H9 (cell line): ENCODE measurements around the gene CNOT6. TPM values are rescaled to one million over a fixed set of nuclear protein-coding genes. Genes with fewer than 3 reads are reported as not detected.

ENCODE experiments used
- DNase-seq: peaks from one replicate; pipeline ENCODE4 v3.0.0-alpha.2; 2017
- H2AFZ ChIP-seq: one replicate; pipeline ENCODE4 v1.6.1; 2013; ENCODE audit warnings: mild to moderate bottlenecking, low read length, control low read depth, moderate library complexity
- H2AK5ac ChIP-seq: 2 replicates; pipeline ENCODE4 v1.6.1; 2013; ENCODE audit warnings: low read length, control low read depth, mixed read lengths; ENCODE audit not compliant: insufficient read length
- H2BK120ac ChIP-seq: one replicate; pipeline ENCODE4 v1.6.1; 2013; ENCODE audit warnings: low read depth, mild to moderate bottlenecking, low read length, control low read depth, inconsistent platforms; ENCODE audit not compliant: poor library complexity, severe bottlenecking
- H2BK12ac ChIP-seq: 2 replicates; pipeline ENCODE4 v1.6.1; 2013; ENCODE audit warnings: low read length, control low read depth, mixed read lengths, low read depth; ENCODE audit not compliant: insufficient read length
- H2BK15ac ChIP-seq: 2 replicates; pipeline ENCODE4 v1.6.1; 2013; ENCODE audit warnings: low read depth, low read length, control low read depth
- H2BK20ac ChIP-seq: one replicate; pipeline ENCODE4 v1.6.1; 2013; ENCODE audit warnings: low read depth, mild to moderate bottlenecking, low read length, control low read depth, inconsistent platforms; ENCODE audit not compliant: poor library complexity, severe bottlenecking
- H2BK5ac ChIP-seq: 2 replicates; pipeline ENCODE4 v1.6.1; 2013; ENCODE audit warnings: low read length, control low read depth, mixed read lengths; ENCODE audit not compliant: insufficient read length
- H3K14ac ChIP-seq: 2 replicates; pipeline ENCODE4 v1.6.1; 2013; ENCODE audit warnings: low read length, control low read depth; ENCODE audit not compliant: insufficient read depth
- H3K18ac ChIP-seq: 2 replicates; pipeline ENCODE4 v1.6.1; 2013; ENCODE audit warnings: low read depth, mild to moderate bottlenecking, mixed read lengths, low read length, control low read depth; ENCODE audit not compliant: insufficient read length
- H3K23ac ChIP-seq: 2 replicates; pipeline ENCODE4 v1.6.1; 2013; ENCODE audit warnings: low read length, control low read depth, mixed read lengths, low read depth; ENCODE audit not compliant: insufficient read length
- H3K23me2 ChIP-seq: 2 replicates; pipeline ENCODE4 v1.6.1; 2013; ENCODE audit warnings: low read depth, mild to moderate bottlenecking, mixed read lengths, low read length, control low read depth; ENCODE audit not compliant: insufficient read length, poor library complexity, severe bottlenecking
- H3K27ac ChIP-seq: 2 replicates; pipeline ENCODE4 v1.5.1; 2013; ENCODE audit warnings: low read length, control low read depth, mixed read lengths, low read depth; ENCODE audit not compliant: insufficient read length
- H3K27me3 ChIP-seq: 2 replicates; pipeline ENCODE4 v1.6.1; 2013; ENCODE audit warnings: low read length, control low read depth, inconsistent platforms; ENCODE audit not compliant: insufficient read depth
- H3K4ac ChIP-seq: 2 replicates; pipeline ENCODE4 v1.6.1; 2013; ENCODE audit warnings: low read depth, mild to moderate bottlenecking, control low read depth, inconsistent platforms, low read length, moderate library complexity
- H3K4me1 ChIP-seq: 2 replicates; pipeline ENCODE4 v1.6.1; 2013; ENCODE audit warnings: low read length, control low read depth, inconsistent platforms; ENCODE audit not compliant: insufficient read depth
- H3K4me2 ChIP-seq: 2 replicates; pipeline ENCODE4 v1.6.1; 2013; ENCODE audit warnings: low read length, control low read depth, mixed read lengths; ENCODE audit not compliant: insufficient read length, insufficient read depth
- H3K56ac ChIP-seq: 2 replicates; pipeline ENCODE4 v1.6.1; 2013; ENCODE audit warnings: low read depth, mild to moderate bottlenecking, mixed read lengths, low read length, control low read depth; ENCODE audit not compliant: insufficient read length
- H3K79me1 ChIP-seq: 2 replicates; pipeline ENCODE4 v1.6.1; 2013; ENCODE audit warnings: low read depth, mild to moderate bottlenecking, moderate library complexity, low read length, control low read depth, inconsistent platforms; ENCODE audit not compliant: insufficient read depth, poor library complexity, severe bottlenecking
- H3K79me2 ChIP-seq: 2 replicates; pipeline ENCODE4 v1.6.1; 2013; ENCODE audit warnings: low read length, control low read depth, inconsistent platforms; ENCODE audit not compliant: insufficient read depth
- H3K9ac ChIP-seq: 2 replicates; pipeline ENCODE4 v1.6.1; 2013; ENCODE audit warnings: low read length, control low read depth, mixed read lengths; ENCODE audit not compliant: insufficient read length; ENCODE audit errors: extremely low read depth
- H3K9me3 ChIP-seq: one replicate; pipeline ENCODE4 v1.6.1; 2013; ENCODE audit warnings: low read depth, low read length, inconsistent platforms; ENCODE audit not compliant: control insufficient read depth
- H3T11ph ChIP-seq: one replicate; pipeline ENCODE4 v1.6.1; 2013; ENCODE audit warnings: mild to moderate bottlenecking, low read length, control low read depth, inconsistent platforms
- H4K20me1 ChIP-seq: one replicate; pipeline ENCODE4 v1.6.1; 2013; ENCODE audit not compliant: control insufficient read depth, insufficient read length, insufficient read depth
- H4K5ac ChIP-seq: 2 replicates; pipeline ENCODE4 v1.6.1; 2013; ENCODE audit warnings: low read depth, mild to moderate bottlenecking, mixed read lengths, low read length, control low read depth; ENCODE audit not compliant: insufficient read length
- H4K8ac ChIP-seq: replicated peaks from 2 replicates; pipeline ENCODE4 v1.6.1; 2013; ENCODE audit warnings: low read length, control low read depth, mixed read lengths, low read depth; ENCODE audit not compliant: insufficient read length
- H4K91ac ChIP-seq: 2 replicates; pipeline ENCODE4 v1.6.1; 2013; ENCODE audit warnings: low read depth, mild to moderate bottlenecking, moderate library complexity, mixed read lengths, low read length, control low read depth; ENCODE audit not compliant: insufficient read length
- H3K27ac Mint-ChIP-seq, 3 experiments: 2 replicates in 2 of 3; 3 replicates in 1 of 3; pipeline ENCODE4 v1.8.0; 2020 to 2021; ENCODE audit warnings: mixed read lengths in 3 of 3, mild to moderate bottlenecking in 1 of 3, moderate library complexity in 1 of 3
- H3K27me3 Mint-ChIP-seq: 2 replicates; pipeline ENCODE4 v1.8.0; 2021; ENCODE audit warnings: low read depth, mild to moderate bottlenecking, moderate library complexity, mixed read lengths
- H3K36me3 Mint-ChIP-seq, 3 experiments: 2 replicates in 2 of 3; 3 replicates in 1 of 3; pipeline ENCODE4 v1.8.0; 2020 to 2021; ENCODE audit warnings: low read depth in 3 of 3, mixed read lengths in 3 of 3; ENCODE audit not compliant: insufficient read depth in 1 of 3
- H3K4me1 Mint-ChIP-seq, 2 experiments: 2 replicates each; pipeline ENCODE4 v1.8.0; 2020; ENCODE audit warnings: mixed read lengths in 2 of 2
- H3K4me3 Mint-ChIP-seq, 2 experiments: 2 replicates in 1 of 2; 3 replicates in 1 of 2; pipeline ENCODE4 v1.8.0; 2020 to 2021; ENCODE audit warnings: mild to moderate bottlenecking in 2 of 2, mixed read lengths in 2 of 2, moderate library complexity in 1 of 2
- H3K9me3 Mint-ChIP-seq, 2 experiments: 2 replicates in 1 of 2; 3 replicates in 1 of 2; pipeline ENCODE4 v1.8.0; 2020; ENCODE audit warnings: mild to moderate bottlenecking in 2 of 2, mixed read lengths in 2 of 2, moderate library complexity in 1 of 2
- WGBS: extraction: QIAGEN DNeasy Blood & Tissue Kit; methylation state at CpG from one replicate; pipeline ENCODE4 v1.1.7; 2013; ENCODE audit warnings: missing lambda C conversion rate, low lambda C conversion rate, mixed read lengths; ENCODE audit not compliant: insufficient read length; ENCODE audit errors: extremely low coverage; 5-methylcytosine and 5-hydroxymethylcytosine counted together
- total RNA-seq: library from RNA; stranded (reverse); gene quantifications from 2 replicates; pipeline ENCODE4 v1.2.1, GENCODE V29; 2021
- TF ChIP-seq, protein P1 (sequence below): fragments of 200-600 bp; sonication (generic); conservative IDR thresholded peaks from 3 replicates; pipeline ENCODE4 v1.8.0; 2021; ENCODE audit warnings: antibody characterized with exemption, mild to moderate bottlenecking

CNOT6 gene
- total RNA-seq, 1 experiment from 2014 or later = 45.0 TPM

GRCh38 chr5:180608572-180609310 lies 114.6 kb downstream of the CNOT6 start:
- no peak overlapping the region for H3K4me3 Mint-ChIP-seq
- H4K91ac ChIP-seq = no peak overlapping the region
- no peaks in the 10 kb centered on the region for H4K20me1 ChIP-seq
- no peak overlapping the region for H3K9ac ChIP-seq
- no peak overlapping the region; a peak in 1 of 7 replicates for H3K27ac Mint-ChIP-seq
- H3K9me3 ChIP-seq = no peaks in the 10 kb centered on the region
- H4K8ac ChIP-seq = no peak overlapping the region
- no peak overlapping the region for H3T11ph ChIP-seq
- no peak for DNase-seq
- no peak overlapping the region for H3K56ac ChIP-seq
- H2BK120ac ChIP-seq = no peak overlapping the region
- no peaks in the 10 kb centered on the region for H3K79me2 ChIP-seq
- no peak overlapping the region for H2BK5ac ChIP-seq
- no peaks in the 10 kb centered on the region; a peak in 1 of 7 replicates for H3K36me3 Mint-ChIP-seq
- H2BK15ac ChIP-seq = no peak overlapping the region
- TF ChIP-seq, protein P1, sequence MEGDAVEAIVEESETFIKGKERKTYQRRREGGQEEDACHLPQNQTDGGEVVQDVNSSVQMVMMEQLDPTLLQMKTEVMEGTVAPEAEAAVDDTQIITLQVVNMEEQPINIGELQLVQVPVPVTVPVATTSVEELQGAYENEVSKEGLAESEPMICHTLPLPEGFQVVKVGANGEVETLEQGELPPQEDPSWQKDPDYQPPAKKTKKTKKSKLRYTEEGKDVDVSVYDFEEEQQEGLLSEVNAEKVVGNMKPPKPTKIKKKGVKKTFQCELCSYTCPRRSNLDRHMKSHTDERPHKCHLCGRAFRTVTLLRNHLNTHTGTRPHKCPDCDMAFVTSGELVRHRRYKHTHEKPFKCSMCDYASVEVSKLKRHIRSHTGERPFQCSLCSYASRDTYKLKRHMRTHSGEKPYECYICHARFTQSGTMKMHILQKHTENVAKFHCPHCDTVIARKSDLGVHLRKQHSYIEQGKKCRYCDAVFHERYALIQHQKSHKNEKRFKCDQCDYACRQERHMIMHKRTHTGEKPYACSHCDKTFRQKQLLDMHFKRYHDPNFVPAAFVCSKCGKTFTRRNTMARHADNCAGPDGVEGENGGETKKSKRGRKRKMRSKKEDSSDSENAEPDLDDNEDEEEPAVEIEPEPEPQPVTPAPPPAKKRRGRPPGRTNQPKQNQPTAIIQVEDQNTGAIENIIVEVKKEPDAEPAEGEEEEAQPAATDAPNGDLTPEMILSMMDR = no peak
- WGBS = no CpG with 5 or more reads among the region's 26 CpGs
- H3K9me3 Mint-ChIP-seq = no peaks in the 10 kb centered on the region; a peak in 1 of 5 replicates
- no peaks in the 10 kb centered on the region for H3K23me2 ChIP-seq
- H2BK20ac ChIP-seq = no peak overlapping the region
- H3K27me3 Mint-ChIP-seq = peaks cover 4% of the 10 kb centered on the region; the same call in 1 of the 2 replicates
- H3K79me1 ChIP-seq = no peaks in the 10 kb centered on the region
- H2BK12ac ChIP-seq = no peak overlapping the region
- H3K14ac ChIP-seq = no peak overlapping the region
- no peak overlapping the region for H3K4ac ChIP-seq
- H2AK5ac ChIP-seq = no peak overlapping the region
- no peak overlapping the region for H2AFZ ChIP-seq
- no peak overlapping the region for H3K18ac ChIP-seq
- no peaks in the 10 kb centered on the region; a peak in 1 of 4 replicates for H3K4me1 Mint-ChIP-seq
- no peaks in the 10 kb centered on the region for H3K27me3 ChIP-seq
- H4K5ac ChIP-seq = no peak overlapping the region
- no peak overlapping the region for H3K27ac ChIP-seq
- no peak overlapping the region for H3K4me2 ChIP-seq
- H3K23ac ChIP-seq = no peak overlapping the region
- no peaks in the 10 kb centered on the region for H3K4me1 ChIP-seq
